Measurements from ENCODE around the gene GEMIN8. TPM values are rescaled to one million over a fixed set of nuclear protein-coding genes. Genes with fewer than 3 reads are reported as not detected.
A peak's percentile ranks its signal among the peaks of the same experiment; 100 is the strongest.

GEMIN8 gene, protein sequence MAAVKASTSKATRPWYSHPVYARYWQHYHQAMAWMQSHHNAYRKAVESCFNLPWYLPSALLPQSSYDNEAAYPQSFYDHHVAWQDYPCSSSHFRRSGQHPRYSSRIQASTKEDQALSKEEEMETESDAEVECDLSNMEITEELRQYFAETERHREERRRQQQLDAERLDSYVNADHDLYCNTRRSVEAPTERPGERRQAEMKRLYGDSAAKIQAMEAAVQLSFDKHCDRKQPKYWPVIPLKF
- 20.0 and 22.9 TPM in 2 replicates for total RNA-seq
- long read RNA-seq, transcript GEMIN8-203 (4 exons, 1,119 nt), result major isoform, 6 of 57 reads
- long read RNA-seq, partial matches to known transcripts, result 2 of 57 reads
- long read RNA-seq, other reads (novel, unspliced or antisense), result 46 of 57 reads

- Mint-ChIP-seq H3K9me3 (ENCODE audit: unreplicated experiment) (no peaks in the 10 kb centered on the region), H3K27ac (ENCODE audit: unreplicated experiment) (peak within 1 kb of the TSS; percentile 92), H3K4me3 (ENCODE audit: unreplicated experiment) (peak within 1 kb of the TSS; percentile 84), H3K36me3 (ENCODE audit: unreplicated experiment) (no peaks in the 10 kb centered on the region), H3K27me3 (ENCODE audit: unreplicated experiment) (peaks cover 1% of the 10 kb centered on the region), H3K4me1 (ENCODE audit: unreplicated experiment) (peaks cover 14% of the 10 kb centered on the region)
- no peak for TF ChIP-seq CTCF (IDR thresholded peaks at IDR 0.05)
- DNase-seq (ENCODE audit: extremely low spot score, unreplicated experiment), result peak; percentile 94
Observed at GRCh38 chrX:14029425-14030173, at the start of gene GEMIN8. Gene GEMIN8, minus strand, starts transcription at chrX:14029892. Its CDS starts 8,414 bp downstream, at chrX:14021478.

GRCh38 chrX:14076639-14077038, 46.9 kb upstream of the GEMIN8 start:
- Mint-ChIP-seq H3K4me1 (ENCODE audit: unreplicated experiment) (no peaks in the 10 kb centered on the region), H3K9me3 (ENCODE audit: unreplicated experiment) (no peaks in the 10 kb centered on the region), H3K36me3 (ENCODE audit: unreplicated experiment) (no peaks in the 10 kb centered on the region), H3K27me3 (ENCODE audit: unreplicated experiment) (peaks cover 4% of the 10 kb centered on the region), H3K4me3 (ENCODE audit: unreplicated experiment) (no peak overlapping the region), H3K27ac (ENCODE audit: unreplicated experiment) (no peak overlapping the region)
- TF ChIP-seq CTCF (IDR thresholded peaks at IDR 0.05), result no peak
- DNase-seq (ENCODE audit: extremely low spot score, unreplicated experiment), result no peak

DNA sequence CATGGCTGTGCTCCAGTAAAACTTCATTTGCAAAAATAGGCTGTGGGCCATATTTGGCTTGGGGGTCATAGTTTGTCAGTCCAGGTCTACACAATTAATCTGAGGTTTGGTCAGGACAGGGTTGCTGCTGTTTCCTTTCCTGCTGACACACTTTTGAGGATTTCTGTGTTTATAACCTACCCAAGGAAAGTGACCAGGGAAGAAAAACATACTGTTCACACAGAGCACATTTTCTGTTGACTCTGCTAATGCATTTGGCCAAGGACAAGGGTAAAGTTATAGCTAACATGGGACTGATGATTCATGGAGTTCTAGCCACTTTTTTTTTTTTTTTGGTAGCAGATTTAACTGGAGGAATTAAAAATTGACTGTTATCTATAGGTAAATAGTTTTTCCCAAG, 43.9 kb upstream of the GEMIN8 start:
- Mint-ChIP-seq H3K27ac (ENCODE audit: unreplicated experiment) (no peak overlapping the region), H3K4me1 (ENCODE audit: unreplicated experiment) (no peaks in the 10 kb centered on the region), H3K36me3 (ENCODE audit: unreplicated experiment) (no peaks in the 10 kb centered on the region), H3K27me3 (ENCODE audit: unreplicated experiment) (peaks cover 3% of the 10 kb centered on the region), H3K4me3 (ENCODE audit: unreplicated experiment) (no peak overlapping the region), H3K9me3 (ENCODE audit: unreplicated experiment) (no peaks in the 10 kb centered on the region)
- no peak for TF ChIP-seq CTCF (IDR thresholded peaks at IDR 0.05)
- DNase-seq (ENCODE audit: extremely low spot score, unreplicated experiment), result no peak

- no peak for DNase-seq (ENCODE audit: extremely low spot score, unreplicated experiment)
- H3K36me3 Mint-ChIP-seq (ENCODE audit: unreplicated experiment), result no peaks in the 10 kb centered on the region
- peaks cover 2% of the 10 kb centered on the region for H3K27me3 Mint-ChIP-seq (ENCODE audit: unreplicated experiment)
- no peak overlapping the region for H3K4me3 Mint-ChIP-seq (ENCODE audit: unreplicated experiment)
- H3K4me1 Mint-ChIP-seq (ENCODE audit: unreplicated experiment), result no peaks in the 10 kb centered on the region
- H3K9me3 Mint-ChIP-seq (ENCODE audit: unreplicated experiment), result no peaks in the 10 kb centered on the region
- H3K27ac Mint-ChIP-seq (ENCODE audit: unreplicated experiment), result no peak overlapping the region
- TF ChIP-seq CTCF (IDR thresholded peaks at IDR 0.05), result no peak
Observed at GRCh38 chrX:14073071-14073470, 43.4 kb upstream of the GEMIN8 start.

- Mint-ChIP-seq H3K36me3 (ENCODE audit: unreplicated experiment) (no peaks in the 10 kb centered on the region), H3K27ac (ENCODE audit: unreplicated experiment) (no peak overlapping the region), H3K4me1 (ENCODE audit: unreplicated experiment) (no peaks in the 10 kb centered on the region), H3K9me3 (ENCODE audit: unreplicated experiment) (no peaks in the 10 kb centered on the region), H3K27me3 (ENCODE audit: unreplicated experiment) (no peaks in the 10 kb centered on the region), H3K4me3 (ENCODE audit: unreplicated experiment) (no peak overlapping the region)
- DNase-seq (ENCODE audit: extremely low spot score, unreplicated experiment), result no peak
- no peak for TF ChIP-seq CTCF (IDR thresholded peaks at IDR 0.05)
Observed at GRCh38 chrX:14065800-14066199, 36.1 kb upstream of the GEMIN8 start.

Measured in osteocyte (in vitro differentiated cells).